ENCODE measurements around the gene SPTBN1.
"Not testable (repeated sequence)": the region's sequence is repeated elsewhere in the genome, so short reads cannot be mapped to it uniquely, and the experiment has no call there.

SPTBN1 gene

GRCh38 chr2:54510916-54511315 lies 54.8 kb downstream of the SPTBN1 start:
- no peak for DNase-seq (ENCODE audit: low read depth)
- TF ChIP-seq CTCF (IDR thresholded peaks at IDR 0.05; ENCODE audit: control insufficient read depth, insufficient read depth, low read depth, low read length, missing control alignments): no peak
- H3K4me3 ChIP-seq (ENCODE audit: control insufficient read depth, low read depth, low read length): no peak overlapping the region

DNA sequence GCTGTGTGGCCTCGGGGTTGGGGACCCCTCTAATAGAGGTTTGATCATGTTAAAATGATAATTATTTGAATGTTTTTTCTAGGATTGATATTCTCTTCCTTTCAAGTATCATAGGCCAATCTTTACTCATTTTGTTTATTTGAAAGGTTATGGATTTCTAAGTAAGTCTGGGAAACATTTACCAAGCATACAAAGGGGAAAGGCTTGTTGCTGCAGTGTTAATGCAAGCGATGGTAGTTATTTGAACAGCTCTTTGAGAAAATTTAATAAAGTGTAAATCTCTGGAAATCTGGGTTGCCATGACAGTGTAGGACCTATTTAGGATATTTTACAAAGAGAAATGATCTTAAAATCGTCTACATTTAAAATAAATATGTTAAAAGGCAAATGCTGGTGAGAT lies 56.1 kb downstream of the SPTBN1 start:
- no peak for DNase-seq (ENCODE audit: low read depth)
- TF ChIP-seq CTCF (IDR thresholded peaks at IDR 0.05; ENCODE audit: control insufficient read depth, insufficient read depth, low read depth, low read length, missing control alignments): no peak
- no peak overlapping the region for H3K4me3 ChIP-seq (ENCODE audit: control insufficient read depth, low read depth, low read length)

GRCh38 chr2:54512663-54513362 lies 56.7 kb downstream of the SPTBN1 start:
- H3K4me3 ChIP-seq (ENCODE audit: control insufficient read depth, low read depth, low read length): no peak overlapping the region
- TF ChIP-seq CTCF (IDR thresholded peaks at IDR 0.05; ENCODE audit: control insufficient read depth, insufficient read depth, low read depth, low read length, missing control alignments): no peak
- DNase-seq (ENCODE audit: low read depth): no peak

GRCh38 chr2:54513363-54513715 lies 57.2 kb downstream of the SPTBN1 start:
- no peak overlapping the region for H3K4me3 ChIP-seq (ENCODE audit: control insufficient read depth, low read depth, low read length)
- DNase-seq (ENCODE audit: low read depth): no peak
- TF ChIP-seq CTCF (IDR thresholded peaks at IDR 0.05; ENCODE audit: control insufficient read depth, insufficient read depth, low read depth, low read length, missing control alignments): no peak

GRCh38 chr2:54514822-54515569 lies 58.9 kb downstream of the SPTBN1 start:
- TF ChIP-seq CTCF (IDR thresholded peaks at IDR 0.05; ENCODE audit: control insufficient read depth, insufficient read depth, low read depth, low read length, missing control alignments): no peak
- no peak overlapping the region for H3K4me3 ChIP-seq (ENCODE audit: control insufficient read depth, low read depth, low read length)
- no peak for DNase-seq (ENCODE audit: low read depth)

GRCh38 chr2:54516842-54517241 lies 60.7 kb downstream of the SPTBN1 start:
- H3K4me3 ChIP-seq (ENCODE audit: control insufficient read depth, low read depth, low read length): no peak overlapping the region
- TF ChIP-seq CTCF (IDR thresholded peaks at IDR 0.05; ENCODE audit: control insufficient read depth, insufficient read depth, low read depth, low read length, missing control alignments): no peak
- DNase-seq (ENCODE audit: low read depth): no peak

DNA sequence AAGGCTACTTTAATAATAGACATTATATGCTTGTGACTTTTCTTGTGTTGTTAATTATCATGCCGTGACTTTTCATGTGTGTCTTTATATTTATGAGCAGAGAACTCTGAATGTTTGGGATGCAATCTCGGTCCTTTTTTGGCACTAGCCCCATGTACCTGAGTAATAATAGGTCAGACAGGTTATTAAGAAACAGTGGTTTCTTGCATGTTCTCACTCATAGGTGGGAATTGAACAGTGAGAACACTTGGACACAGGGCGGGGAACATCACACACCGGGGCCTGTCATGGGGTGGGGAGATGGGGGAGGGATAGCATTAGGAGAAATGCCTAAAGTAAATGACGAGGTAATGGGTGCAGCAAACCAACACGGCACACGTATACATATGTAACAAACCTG lies 61.9 kb downstream of the SPTBN1 start:
- DNase-seq (ENCODE audit: low read depth); H3K4me3 ChIP-seq (ENCODE audit: control insufficient read depth, low read depth, low read length): not testable (repeated sequence)
